Endothelial cell (in vitro differentiated cells): Measurements from ENCODE around the gene LCA5L. TPM values are rescaled to one million over a fixed set of nuclear protein-coding genes. Genes with fewer than 3 reads are reported as not detected.

Experiments used
- DNase-seq: peaks from one replicate; pipeline ENCODE4 v3.0.0; 2021; ENCODE audit warnings: low spot score
- H3K27ac Mint-ChIP-seq: one replicate; pipeline ENCODE4 v1.8.0; 2021; ENCODE audit warnings: mixed read lengths, inconsistent platforms; ENCODE audit not compliant: unreplicated experiment
- H3K27me3 Mint-ChIP-seq: one replicate; pipeline ENCODE4 v1.8.0; 2021; ENCODE audit warnings: mild to moderate bottlenecking, moderate library complexity, mixed read lengths, inconsistent platforms; ENCODE audit not compliant: unreplicated experiment
- H3K36me3 Mint-ChIP-seq: one replicate; pipeline ENCODE4 v1.8.0; 2021; ENCODE audit warnings: mild to moderate bottlenecking, low read depth, mixed read lengths, inconsistent platforms; ENCODE audit not compliant: unreplicated experiment
- H3K4me1 Mint-ChIP-seq: one replicate; pipeline ENCODE4 v1.8.0; 2021; ENCODE audit warnings: mild to moderate bottlenecking, mixed read lengths, inconsistent platforms; ENCODE audit not compliant: unreplicated experiment
- H3K4me3 Mint-ChIP-seq: one replicate; pipeline ENCODE4 v1.8.0; 2021; ENCODE audit warnings: mild to moderate bottlenecking, mixed read lengths, inconsistent platforms; ENCODE audit not compliant: unreplicated experiment
- H3K9me3 Mint-ChIP-seq: one replicate; pipeline ENCODE4 v1.8.0; 2021; ENCODE audit warnings: mixed read lengths, inconsistent platforms; ENCODE audit not compliant: unreplicated experiment
- total RNA-seq: library from RNA; stranded (reverse); fragmentation: NEBNext Ultra II Directional; extraction: Animal tissue kit (Norgen Biotek cat#: 25700); gene quantifications from one replicate; pipeline ENCODE4 v1.2.1, GENCODE V29; 2021; ENCODE audit not compliant: unreplicated experiment
- TF ChIP-seq, protein P1 (sequence below): fragments of 200-600 bp; sonication (generic); IDR thresholded peaks from one replicate; pipeline ENCODE4 v1.5.0; 2021; ENCODE audit warnings: antibody characterized with exemption; ENCODE audit not compliant: unreplicated experiment

Gene LCA5L
- total RNA-seq, 1 donor from 2014 or later: 0.59 TPM

DNA sequence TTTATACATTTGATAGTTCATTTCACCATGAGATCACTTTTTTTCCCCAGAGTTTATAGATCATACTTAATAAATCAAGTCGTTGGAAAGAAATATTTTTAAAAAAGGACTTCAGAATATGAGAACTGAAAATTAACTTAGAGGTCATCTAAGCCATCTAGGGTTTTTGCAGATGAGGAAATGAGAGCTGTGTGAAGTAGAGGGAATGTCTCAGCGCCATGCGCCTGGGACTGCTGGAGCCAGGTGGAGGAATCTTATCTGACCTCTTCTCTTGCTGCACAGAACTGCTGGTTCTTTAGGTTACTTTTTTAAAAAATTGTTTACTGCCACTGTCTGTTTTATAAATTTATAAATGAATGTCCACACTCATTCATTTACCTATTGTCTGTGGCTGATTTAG, 17.7 kb upstream of the LCA5L start:
- Mint-ChIP-seq H3K9me3 (no peaks in the 10 kb centered on the region), H3K36me3 (no peaks in the 10 kb centered on the region), H3K4me3 (no peak overlapping the region), H3K27me3 (no peaks in the 10 kb centered on the region), H3K4me1 (no peaks in the 10 kb centered on the region), H3K27ac (no peak overlapping the region)
- DNase-seq: no peak
- TF ChIP-seq, protein P1, sequence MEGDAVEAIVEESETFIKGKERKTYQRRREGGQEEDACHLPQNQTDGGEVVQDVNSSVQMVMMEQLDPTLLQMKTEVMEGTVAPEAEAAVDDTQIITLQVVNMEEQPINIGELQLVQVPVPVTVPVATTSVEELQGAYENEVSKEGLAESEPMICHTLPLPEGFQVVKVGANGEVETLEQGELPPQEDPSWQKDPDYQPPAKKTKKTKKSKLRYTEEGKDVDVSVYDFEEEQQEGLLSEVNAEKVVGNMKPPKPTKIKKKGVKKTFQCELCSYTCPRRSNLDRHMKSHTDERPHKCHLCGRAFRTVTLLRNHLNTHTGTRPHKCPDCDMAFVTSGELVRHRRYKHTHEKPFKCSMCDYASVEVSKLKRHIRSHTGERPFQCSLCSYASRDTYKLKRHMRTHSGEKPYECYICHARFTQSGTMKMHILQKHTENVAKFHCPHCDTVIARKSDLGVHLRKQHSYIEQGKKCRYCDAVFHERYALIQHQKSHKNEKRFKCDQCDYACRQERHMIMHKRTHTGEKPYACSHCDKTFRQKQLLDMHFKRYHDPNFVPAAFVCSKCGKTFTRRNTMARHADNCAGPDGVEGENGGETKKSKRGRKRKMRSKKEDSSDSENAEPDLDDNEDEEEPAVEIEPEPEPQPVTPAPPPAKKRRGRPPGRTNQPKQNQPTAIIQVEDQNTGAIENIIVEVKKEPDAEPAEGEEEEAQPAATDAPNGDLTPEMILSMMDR: no peak

DNA sequence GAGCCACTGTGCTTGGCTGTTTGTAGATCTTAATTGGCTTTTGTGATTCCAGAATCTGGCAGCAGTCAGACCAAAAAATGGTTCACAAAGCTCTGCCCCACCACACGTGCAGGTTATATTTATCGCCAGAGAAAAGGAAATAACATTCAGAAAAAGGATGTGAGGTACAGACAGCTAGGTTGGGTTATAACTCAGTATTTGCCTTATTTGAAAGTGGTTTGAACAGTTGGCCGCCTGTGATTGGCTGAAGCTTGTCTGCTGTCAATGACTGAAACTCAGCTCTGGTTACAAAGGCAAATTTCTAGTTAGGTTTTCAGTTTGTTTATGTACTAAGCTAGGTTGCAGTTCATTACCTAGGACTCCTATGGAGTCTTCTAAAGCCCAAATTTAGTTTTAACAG, 15.8 kb upstream of the LCA5L start:
- Mint-ChIP-seq H3K27me3 (peaks cover under 1% of the 10 kb centered on the region), H3K4me1 (no peaks in the 10 kb centered on the region)

DNA sequence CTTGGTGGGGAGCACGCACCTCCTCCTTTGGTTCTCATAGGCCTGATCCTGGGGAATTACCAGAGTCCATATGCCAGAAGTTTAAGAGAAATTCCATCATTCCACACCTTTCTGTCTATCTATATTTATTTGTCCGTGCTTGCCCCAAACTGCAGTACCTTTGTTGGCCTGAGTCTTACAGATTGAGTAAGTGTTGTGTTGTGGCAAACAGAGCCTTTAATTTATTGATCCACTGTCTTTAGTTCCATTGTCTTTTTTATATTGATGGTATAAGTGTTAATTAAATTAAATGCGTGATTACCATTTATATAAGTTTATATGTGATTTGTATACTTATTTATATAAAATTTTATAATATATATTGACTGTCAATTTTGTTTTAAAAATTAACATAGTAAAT, 11.1 kb upstream of the LCA5L start:
- Mint-ChIP-seq H3K4me1 (peaks cover 3% of the 10 kb centered on the region), H3K4me3 (no peak overlapping the region), H3K36me3 (no peaks in the 10 kb centered on the region), H3K9me3 (no peaks in the 10 kb centered on the region), H3K27me3 (peaks cover 2% of the 10 kb centered on the region), H3K27ac (no peak overlapping the region)
- TF ChIP-seq, protein P1: peak; percentile 38
- DNase-seq: no peak

More for the DNA sequence above, 15.8 kb upstream of the LCA5L start:
- TF ChIP-seq, protein P1: no peak
- no peak overlapping the region for H3K4me3 Mint-ChIP-seq
- no peaks in the 10 kb centered on the region for H3K36me3 Mint-ChIP-seq
- no peak overlapping the region for H3K27ac Mint-ChIP-seq
- DNase-seq: no peak
- H3K9me3 Mint-ChIP-seq: no peaks in the 10 kb centered on the region

DNA sequence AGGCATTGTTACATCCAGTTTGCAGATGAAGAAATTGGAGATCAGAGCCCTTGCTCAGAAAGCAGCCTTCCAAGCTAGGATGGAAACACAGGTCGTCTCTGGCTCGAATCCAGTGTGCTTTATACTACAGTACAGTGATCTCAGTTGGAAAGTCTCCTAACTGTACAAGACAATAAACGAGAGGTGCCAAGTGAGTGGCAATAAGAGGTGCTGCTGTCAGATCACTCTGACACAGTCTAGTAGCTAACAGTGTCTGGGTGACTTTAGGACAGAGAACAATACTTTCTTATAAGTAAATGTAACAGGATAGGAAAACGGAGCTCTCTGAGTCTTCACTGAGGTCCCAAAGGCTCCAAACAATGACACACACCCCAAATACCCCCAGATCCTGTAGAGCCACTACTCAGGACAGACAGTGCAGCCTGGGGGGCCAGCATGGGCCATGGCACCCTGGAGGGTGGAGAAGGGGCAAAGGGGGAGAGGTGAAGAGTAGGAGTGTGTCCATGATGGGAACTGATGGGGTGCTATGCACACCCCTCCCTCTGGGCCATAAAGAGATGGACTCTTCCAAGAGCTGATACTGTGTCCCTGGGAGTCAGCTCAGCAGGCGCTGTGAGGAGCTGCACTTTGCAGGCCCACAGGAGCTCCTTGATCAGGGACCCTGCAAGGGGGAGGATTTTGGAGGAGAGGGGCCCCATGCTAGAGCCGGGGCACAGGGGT, 9.5 kb upstream of the LCA5L start:
- Mint-ChIP-seq H3K4me1 (peaks cover 3% of the 10 kb centered on the region), H3K36me3 (no peaks in the 10 kb centered on the region), H3K4me3 (no peak overlapping the region), H3K27me3 (peaks cover 2% of the 10 kb centered on the region), H3K9me3 (no peaks in the 10 kb centered on the region), H3K27ac (no peak overlapping the region)
- TF ChIP-seq, protein P1: no peak
- DNase-seq: no peak

DNA sequence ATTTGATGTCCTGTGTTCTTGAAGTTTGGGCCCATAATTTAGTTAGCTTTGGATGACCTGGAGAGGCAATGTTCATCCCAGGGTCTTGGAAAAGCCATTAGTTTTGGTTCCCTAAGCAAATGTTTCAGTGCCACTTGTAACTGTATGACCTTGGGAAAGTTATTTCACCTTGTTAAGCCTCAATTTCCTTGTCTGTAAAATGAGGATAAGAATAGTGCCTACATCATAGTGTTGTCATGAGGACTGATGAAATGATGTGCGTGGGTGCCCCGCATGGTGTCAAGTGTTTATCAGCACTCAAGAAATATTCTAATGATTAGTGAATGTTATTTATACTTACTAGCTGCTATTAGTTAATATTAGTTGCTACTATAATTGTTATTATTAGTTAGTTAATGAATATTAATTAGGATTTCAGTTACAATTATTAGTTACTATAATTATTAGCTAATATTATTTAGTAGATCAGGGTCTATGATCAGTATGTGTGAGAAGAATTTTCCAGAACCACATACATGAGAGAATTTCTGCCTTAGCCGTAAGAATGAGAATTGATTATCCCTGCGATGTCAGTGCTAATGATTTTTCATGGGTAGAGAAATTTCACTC, 8.1 kb upstream of the LCA5L start:
- no peak overlapping the region for H3K4me3 Mint-ChIP-seq
- H3K36me3 Mint-ChIP-seq: no peaks in the 10 kb centered on the region
- H3K27ac Mint-ChIP-seq: no peak overlapping the region
- TF ChIP-seq, protein P1: no peak
- H3K27me3 Mint-ChIP-seq: peaks cover 2% of the 10 kb centered on the region
- H3K4me1 Mint-ChIP-seq: peaks cover 3% of the 10 kb centered on the region
- H3K9me3 Mint-ChIP-seq: no peaks in the 10 kb centered on the region
- no peak for DNase-seq
